ENCODE data around the gene CUX1.
"Not testable (repeated sequence)": the region's sequence is repeated elsewhere in the genome, so short reads cannot be mapped to it uniquely, and the experiment has no call there.

CUX1 gene

DNA sequence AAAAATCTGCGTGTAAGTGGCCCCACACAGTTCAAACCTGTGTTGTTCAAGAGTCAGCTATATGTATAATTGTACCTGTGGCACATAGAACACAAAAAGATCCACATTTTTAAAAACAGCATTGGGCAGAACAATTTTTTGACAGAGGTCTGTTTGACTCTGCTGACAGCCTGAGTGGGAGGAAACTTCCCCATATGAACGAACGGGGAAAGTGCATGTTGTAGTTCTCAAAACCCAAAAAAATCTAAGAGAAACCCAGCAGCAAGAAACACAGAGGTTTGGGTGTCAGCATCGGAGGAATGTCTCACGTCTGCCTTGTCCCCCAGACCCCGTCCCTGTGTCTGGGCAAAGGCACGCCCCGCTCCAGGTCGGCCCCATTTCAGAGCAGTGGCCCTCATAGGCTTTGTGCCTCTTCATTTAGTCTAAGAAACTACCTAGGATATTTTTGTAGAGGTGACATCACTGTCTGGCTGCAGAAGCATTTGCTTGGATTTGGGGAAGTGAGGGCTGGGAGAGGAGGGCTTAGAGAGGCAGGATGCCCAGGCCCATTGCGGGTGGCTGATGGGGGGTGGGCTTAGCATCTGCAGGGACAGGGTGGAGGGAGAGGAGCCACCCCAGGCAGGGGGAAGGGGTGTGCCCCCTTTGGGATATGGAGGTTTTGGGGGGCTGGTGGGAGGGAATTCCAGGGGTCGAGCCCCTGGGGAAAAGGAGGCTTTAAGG lies 11.0 kb downstream of the CUX1 start:
- no peak for DNase-seq

DNA sequence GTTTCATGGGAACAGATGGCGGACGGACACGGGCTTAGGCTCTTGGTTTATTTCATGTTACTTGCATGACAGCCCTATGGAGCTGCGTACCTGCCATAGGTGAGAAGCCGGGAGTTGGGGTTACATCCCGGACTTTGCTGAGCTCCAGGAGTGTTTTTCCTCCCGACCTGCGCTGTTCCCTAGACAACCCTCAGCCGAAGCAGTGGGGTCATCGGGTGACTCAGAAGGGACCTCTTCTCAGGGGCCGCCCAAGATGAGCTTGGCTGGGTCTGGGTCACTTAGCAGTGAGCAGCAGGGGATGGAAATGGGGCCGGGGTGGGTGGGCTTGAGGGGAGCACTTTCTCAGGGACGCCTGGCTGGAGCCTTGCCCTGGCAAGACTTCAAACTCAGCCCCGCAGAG lies 11.9 kb downstream of the CUX1 start:
- no peak for DNase-seq

DNA sequence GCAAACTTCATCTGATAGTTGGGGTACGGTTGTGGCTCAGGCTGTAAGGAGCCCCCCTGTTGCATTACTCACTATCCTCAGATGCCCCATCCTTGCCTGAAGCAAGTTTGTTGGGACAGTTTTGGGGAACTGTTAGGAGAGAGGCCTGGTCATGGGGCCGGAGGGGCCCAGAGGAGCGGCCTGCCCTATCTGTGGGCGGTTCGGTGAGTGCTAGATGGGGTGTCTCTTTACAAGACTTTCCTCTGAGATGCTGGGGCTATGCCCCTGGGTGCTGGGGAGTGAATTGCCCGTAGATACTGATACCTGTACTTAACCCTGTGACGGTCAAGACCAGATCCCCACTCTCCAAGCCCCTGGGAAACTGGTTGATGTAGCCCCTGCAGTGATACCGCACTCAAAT lies 12.4 kb downstream of the CUX1 start:
- DNase-seq = no peak

DNA sequence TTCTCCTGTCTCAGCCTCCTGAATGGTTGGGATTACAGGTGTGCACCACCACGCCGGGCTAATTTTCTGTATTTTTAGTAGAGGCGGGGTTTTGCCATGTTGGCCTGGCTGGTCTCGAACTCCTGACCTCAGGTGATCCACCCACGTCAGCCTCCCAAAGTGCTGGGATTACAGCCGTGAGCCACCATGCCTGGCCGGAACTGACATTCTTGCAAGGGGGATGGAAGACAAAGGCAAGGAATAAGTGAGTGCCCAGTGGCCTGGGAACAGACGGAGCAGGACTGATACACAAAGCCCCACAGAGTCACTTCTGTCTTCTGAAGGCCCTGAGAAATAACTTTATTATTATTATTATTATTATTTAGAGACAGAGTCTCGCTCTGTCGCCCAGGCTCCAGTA lies 14.0 kb downstream of the CUX1 start:
- DNase-seq = not testable (repeated sequence)

DNA sequence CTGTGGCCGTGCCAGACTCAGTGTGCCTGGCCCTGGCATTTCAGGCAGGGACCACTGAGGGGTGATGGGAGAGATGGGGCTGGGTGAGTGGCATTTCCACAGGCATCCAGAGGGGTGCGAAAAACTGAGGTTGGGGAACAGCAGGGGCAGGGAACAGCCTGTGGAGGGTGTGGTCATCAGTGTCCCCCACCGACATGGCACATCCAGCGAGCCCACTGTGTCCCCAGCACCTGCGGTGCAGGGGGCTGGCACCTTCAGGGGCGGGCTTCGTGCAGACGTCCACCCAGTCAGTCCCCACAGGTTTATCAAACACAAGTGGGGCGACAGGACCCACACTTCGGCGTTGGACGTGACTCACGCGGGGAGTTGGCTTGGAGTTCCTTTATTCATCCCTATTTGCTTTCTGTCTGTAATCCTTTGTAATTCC lies 14.8 kb downstream of the CUX1 start:
- DNase-seq = no peak

DNA sequence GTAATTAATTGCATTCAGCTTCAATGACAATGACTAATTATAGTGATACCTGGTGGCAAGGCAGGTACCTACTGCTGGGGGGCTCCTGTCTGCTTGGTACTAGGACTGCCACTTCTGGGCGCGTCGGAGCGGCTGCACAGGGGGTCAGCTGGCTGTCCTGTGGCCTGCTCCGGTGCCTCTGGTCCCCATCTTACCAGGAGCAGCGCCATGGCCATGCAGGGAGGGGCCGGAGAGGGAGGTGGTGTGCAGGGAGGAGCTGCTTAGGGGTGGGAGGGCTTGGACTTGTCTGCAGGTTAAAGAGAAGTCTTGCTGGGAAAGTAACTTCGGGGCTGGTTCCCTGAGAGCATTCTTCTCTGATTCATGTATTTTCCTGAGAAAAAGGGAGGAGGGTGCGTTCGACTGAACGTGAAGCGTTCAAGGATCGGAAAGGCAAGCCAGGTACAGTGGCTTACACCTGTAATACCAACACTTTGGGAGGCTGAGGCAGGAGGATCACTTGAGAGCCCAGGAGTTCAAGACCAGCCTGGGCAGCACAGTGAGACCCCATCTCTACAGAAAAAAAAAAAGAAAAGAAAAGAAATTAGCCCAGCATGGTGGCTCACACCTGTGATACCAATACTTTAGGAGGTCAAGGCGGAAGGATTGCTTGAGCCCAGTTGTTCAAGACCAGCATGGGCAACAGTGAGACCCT lies 15.4 kb downstream of the CUX1 start:
- no peak for DNase-seq

DNA sequence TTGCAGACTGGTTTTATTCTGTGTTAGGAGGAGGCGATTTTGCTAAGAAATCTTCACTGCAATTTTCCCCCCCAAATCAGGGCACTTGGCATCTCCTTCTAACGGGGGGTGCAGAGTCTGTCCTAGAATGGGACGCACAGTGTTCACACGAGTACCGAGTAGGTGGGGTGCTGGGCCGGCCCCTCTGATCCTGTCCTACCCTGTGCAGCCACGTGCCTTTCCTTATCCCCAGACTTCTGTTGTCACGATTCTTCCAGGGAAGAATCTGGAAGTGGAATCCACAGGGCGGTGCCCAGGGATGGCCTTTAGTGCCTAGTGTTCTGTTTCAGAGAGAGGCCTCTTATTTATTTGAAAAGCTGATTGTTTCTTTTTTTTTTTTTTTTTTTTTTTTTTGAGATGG lies 16.4 kb downstream of the CUX1 start:
- no peak for DNase-seq

DNA sequence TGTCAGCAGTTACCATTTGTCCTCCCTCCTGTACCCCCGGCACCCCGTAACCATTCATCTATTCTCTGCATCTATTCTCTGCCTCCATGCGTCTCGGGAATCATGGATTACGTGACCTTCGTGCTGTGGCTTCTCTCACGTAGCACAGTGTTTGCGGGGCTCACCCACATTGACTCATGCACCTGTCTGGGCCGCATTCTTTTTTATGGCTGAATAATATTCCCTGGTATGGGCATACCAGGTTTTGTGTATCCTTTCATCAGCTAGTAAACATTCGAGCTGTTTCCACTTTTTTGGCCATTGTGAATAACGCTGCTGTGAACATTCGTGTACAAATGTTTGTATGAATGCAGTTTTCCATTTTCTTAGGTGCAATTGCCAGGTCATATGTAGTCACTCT lies 17.7 kb downstream of the CUX1 start:
- DNase-seq = no peak

DNA sequence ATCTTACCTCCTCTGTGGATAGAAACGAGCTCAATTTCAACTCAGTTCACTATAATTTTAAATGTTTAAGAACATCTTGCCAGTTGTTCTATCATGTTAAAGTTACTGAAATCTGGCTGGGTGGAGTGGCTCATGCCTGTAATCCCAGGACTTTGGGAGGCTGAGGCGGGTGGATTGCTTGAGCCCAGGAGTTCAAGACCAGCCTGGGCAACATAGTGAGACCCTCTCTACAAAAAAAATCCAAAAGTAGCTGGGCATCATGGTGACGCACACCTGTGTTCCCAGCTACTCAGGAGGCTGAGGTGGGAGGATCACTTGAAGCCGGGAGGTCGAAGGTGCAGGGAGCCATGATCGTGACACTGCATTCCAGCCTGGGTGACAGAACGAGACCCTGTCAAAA lies 20.0 kb downstream of the CUX1 start:
- not testable (repeated sequence) for DNase-seq

DNA sequence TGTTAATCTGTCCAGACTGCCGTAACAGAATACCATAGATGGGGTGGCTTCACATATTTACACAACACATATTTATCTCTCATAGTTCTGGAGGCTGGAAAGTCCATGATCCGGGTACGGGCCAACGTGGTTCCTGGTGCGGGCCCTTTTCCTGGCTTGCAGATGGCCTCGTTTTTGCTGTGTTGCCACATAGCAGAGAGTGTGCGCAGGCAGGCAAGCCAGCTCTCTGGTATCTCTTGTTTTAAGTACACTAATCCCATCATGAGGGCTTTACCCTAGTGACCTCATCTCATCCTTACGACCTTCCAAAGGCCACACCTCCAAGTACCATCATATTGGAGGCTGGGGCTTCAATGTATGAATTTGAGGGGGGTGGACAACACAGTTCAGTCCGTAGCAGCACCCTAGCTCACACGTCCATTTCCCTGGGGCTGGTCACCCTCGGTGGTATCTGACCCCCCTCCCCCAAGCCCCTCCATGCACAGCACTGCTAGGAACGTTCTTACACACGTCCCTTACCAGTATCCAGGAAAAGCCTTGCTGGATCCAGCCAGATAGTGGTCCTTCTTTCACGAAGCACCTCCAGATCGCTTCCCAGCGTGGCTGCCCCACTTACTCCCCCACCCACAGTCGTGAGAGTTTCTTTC lies 21.5 kb downstream of the CUX1 start:
- no peak for DNase-seq

DNA sequence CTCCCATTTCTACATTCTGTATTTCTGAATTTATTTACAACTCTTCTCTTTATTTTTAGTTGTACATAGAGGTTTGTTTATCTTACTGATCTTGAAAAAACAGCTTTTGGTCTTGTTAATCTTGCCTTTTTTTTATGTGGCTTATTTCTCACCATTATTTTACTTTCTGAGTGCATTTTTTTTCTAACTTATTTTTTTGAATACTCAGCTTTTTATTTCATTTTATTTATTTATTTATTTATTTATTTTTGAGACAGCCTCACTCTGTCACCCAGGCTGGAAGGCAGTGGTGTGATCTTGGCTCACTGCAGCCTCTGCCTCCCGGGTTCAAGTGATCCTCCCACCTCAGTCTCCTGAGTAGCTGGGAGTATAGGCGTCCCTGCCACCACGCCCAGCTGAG lies 23.9 kb downstream of the CUX1 start:
- DNase-seq = no peak

DNA sequence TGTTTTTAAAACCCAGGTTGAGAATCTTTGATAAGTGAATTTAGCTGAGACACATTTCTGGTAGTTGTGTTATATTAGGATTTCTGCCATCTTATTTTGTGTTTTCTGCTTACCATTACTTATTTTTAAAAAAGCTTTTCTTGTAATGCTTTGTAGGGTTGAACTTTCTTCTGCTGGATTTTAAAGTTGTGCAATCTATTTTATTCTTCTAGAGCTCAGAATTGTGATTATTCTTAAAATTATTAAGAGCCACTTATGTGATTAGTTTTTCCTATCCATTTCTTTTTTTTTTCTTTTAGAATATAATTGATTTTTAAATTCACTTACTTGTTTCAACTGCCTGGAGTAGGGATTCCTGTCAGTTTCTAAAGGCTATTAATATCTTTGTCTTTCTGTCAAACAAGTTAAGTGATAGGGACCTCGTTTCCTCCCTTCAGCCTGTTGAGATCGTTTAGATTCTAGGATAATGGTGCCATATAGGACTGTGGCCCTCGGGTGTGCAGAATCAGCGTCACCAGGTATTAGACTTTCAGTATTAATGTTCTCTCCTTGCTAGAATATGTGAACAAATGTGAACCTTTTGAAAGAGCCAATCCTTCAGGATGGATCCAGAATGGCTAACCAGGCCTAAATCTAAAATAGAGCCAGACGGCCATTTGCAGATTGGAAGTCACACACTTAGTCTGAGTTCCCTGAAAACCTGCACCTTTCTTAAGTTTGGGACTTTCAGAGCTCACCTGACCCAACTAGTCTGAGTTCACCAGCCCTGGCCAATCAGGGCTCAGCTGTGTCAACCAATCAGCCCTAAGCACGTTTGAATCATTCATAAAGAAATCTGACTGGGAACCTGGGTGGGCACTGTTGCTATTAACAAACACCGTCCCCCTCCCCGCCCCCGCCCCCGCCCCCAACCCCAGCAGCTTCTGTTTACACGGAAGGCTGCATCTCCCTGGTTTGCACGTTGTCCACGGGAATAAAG lies 26.2 kb downstream of the CUX1 start:
- DNase-seq = no peak

DNA sequence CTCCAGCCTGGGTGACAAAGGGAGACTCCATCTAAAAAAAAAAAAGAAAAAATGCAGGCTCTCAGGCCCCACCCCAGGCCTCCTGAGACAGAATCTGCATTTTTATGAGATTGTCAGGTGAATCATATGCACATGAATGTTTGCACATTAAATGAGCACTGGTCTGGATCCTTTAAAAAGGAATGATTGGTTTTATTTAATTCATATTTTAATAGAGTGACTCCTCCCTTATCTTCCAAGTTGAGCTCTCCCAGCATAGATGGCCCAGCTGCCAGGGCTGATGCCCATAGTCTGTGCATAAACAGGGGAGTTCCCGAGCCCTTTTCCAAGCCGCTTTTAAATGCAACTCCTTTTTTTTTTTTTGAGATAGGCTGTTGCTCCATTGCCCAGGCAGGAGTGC lies 28.5 kb downstream of the CUX1 start:
- DNase-seq = no peak

DNA sequence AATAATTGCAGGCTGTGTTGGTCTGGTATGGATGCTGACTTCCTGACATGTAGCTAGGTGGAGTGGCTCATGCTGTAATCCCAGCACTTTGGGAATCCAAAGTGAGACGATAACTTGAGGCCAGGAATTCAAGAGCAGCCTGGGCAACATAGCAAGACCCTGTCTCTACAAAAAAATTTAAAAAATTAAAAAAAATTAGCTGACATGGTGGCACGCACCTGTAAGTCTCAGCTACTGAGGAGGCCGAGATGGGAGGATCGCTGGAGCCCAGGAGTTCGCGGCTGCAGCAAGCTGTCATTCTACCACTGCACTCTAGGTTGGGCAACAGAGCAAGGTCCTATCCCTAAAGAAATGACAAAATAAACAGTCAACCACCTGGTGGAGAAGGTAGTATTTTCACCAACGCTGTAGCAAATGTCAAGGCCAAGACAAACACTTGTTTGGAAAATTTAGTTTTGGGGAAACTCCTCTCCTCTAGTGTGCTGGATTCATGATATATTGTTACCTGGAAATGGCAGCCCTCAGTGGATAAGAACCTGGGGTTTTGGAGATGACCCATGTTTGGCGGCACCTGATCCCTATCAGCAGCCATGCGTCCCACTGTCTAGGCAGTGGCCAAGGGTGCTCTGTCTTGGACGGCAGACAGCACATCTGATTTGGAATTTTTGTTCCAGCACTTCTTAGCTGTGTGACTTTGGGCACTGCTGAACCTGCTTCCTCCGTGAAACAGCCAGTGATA lies 29.5 kb downstream of the CUX1 start:
- DNase-seq = no peak

DNA sequence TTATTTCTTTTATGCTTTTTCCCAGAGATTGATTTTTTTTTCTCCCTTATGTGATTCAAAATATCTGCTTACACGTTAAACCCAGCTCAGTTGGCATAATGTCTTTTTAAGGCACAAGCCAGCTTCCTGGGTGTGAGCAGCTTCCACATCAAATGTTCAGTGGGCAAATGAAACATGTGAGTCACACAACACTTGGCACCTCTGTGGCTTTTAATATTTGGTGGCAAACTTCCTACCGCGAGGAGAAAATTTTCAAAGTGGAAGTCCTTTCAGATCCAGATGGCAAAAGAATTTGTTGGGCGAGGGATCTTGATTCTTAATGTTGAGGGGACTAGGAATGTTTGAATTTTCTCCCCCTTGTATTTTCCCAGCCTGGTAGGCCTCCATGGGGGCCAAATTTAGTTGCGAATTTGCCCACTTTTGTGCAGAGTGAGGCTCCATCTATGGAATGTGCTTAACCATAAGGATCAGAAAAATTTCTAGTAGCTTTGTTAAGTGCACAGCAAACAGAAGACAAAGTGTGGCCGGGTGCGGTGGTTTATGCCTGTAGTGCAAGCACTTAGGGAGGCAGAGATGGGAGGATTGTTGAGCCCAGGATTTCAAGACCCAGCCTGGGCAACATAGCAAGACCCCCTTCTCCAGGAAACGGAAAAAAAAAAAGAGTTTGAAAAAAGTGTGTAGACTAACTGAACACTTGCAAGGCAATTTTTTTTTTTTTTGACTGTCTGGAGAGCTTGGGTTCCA lies 31.0 kb downstream of the CUX1 start:
- DNase-seq = no peak

DNA sequence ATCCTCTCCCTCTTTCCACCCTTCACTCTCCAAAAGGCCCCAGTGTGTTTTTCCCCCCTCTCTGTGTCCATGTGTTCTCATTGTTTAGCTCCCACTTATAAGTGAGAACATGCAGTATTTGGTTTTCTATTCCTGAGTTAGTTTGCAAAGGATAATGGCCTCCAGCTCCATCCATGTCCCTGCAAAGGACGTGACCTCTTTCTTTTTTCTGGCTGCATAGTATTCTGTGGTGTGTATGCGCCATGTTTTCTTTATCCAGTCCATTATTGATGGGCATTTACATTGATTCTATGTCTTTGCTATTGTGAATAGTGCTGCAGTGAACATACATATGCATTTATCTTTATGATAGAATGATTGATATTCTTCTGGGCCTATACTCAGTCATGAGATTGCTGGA lies 31.9 kb downstream of the CUX1 start:
- DNase-seq = not testable (repeated sequence)

DNA sequence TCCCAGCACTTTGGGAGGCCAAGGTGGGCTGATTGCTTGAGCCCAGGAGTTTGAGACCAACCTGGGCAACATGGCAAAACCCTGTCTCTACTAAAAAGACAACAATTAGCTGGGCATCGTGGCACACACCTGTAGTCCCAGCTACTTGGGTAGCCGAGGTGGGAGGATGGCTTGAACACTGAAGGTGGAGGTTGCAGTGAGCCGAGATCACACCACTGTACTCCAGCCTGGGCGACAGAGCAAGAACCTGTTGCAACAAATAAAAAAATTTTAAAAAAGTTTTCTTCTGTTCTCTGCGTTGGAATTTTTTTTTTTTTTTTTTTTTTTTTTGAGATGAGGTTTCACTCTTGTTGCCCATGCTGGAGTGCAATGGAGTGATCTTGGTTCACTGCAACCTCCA lies 34.9 kb downstream of the CUX1 start:
- DNase-seq = not testable (repeated sequence)

DNA sequence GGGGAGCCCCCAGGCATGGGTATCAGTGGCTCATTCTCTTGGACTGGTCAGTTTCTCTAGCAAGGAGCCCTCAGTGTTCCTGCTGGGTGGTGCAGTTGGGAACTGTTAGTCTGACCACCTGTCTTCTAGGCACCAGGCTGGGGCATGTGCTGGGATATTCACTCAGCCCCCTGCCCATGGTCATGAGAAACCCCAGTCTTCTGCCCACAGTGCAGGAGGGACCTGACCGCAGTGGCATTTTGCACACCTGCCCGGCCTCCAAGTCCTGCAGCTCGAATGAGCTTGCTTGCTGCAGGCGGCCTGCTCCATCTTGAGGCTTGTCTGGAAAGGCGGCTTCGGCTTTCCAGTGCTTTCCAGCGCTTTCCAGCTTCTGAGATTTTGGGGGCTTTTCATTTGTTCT lies 36.3 kb downstream of the CUX1 start:
- DNase-seq = no peak

DNA sequence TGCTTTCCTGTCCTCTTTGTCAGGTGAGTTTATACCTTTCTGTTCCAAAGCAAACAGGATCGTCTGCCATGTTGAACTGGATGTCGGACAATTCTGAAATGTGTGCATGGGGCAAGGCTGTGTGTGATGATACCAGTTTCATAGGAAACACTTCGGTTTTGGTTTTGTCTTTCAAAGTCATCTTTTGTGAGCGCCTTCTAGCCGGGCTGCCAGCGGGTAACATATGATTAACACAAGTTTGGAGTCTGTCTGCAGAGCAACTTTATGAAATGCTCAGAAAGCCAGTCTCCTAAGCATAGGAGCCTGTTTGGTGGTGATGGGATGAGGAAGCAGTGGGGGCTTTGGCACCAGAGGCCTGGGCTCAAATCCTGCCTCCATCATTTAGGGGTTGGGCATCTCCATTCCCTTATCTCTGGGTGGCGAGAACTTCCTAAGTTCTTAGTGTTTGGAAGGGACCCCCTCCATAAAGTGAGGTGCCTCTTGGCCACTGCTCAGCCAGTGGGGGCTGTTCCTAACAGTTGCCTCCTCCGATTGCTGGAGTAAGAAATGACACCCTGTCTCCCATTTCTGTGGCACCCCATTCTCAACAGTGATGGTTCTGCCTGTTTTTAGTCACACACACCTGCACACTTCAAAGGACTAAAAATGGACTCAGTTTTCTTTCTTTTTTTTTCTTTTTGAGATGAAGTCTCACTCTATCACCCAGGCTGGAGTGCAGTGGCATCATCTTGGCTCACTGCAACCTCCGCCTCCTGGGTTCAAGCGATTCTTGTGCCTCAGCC lies 36.8 kb downstream of the CUX1 start:
- DNase-seq = no peak

DNA sequence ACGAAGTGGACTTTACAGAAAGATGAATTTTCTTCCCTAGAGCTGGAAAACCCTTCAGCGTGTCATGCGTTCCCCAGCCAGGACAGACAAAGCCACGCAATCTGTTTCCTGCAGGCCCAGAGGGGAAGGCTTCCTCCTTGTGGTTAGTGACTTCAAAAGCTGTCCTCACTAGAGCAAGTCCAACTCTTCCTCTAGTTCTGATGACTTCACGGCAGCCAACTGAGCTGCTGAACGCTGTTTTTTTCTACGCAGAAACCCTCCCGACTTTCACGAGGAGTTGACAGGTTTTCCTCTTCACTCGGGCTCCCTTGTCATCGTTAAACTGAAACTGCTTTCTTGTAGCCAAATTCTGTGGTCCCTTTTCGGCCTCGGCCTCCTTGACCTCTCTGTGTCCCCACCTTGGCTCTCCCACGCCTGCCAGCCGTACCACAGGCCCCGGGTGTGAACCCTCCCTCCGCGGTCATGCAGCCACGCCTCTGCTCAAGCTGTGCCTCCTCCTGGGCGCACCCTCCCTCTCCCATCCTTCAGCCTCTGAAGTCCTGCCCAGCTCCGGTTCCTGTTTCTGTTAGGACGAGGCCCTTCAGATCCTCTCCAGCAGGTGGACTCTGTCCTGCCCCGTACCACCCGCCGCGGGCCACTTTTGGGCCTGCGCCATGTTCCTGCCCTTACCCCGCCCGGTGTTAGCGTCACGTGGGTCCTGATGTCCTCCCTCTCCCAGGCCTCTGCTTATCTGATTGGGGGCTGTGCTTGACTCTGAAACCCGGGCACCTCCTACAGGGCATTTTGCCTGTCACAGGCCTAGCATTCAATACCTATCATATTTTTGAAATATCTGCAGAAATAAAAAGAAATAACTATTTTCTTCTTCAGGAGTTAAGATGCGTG lies 39.3 kb downstream of the CUX1 start:
- peak; percentile 83 for DNase-seq
